HL-60 (cell line): ENCODE results near the gene SLC6A18.

Experiments
- DNase-seq, 2 experiments: peaks; one replicate each; pipeline ENCODE4 v3.0.0-alpha.2; 2010 to 2020; ENCODE audit warnings: low read depth in 1 of 2, low spot score in 1 of 2
- H3K27ac ChIP-seq: fragments of 250-450 bp; sonication (Bioruptor Pico); replicated peaks from 2 replicates; pipeline ENCODE4 v1.5.1; 2020; ENCODE audit warnings: mild to moderate bottlenecking, moderate library complexity
- H3K27me3 ChIP-seq: fragments of 250-450 bp; sonication (Bioruptor Pico); 2 replicates; pipeline ENCODE4 v1.5.1; 2021; ENCODE audit warnings: mild to moderate bottlenecking, moderate library complexity; ENCODE audit not compliant: insufficient read depth, poor library complexity, severe bottlenecking
- H3K4me3 ChIP-seq: replicated peaks from 2 replicates; pipeline ENCODE4 v1.5.1; 2011; ENCODE audit warnings: mild to moderate bottlenecking, control low read depth, low read length; ENCODE audit not compliant: insufficient read depth
- GABPA ChIP-seq: IDR thresholded peaks from 2 replicates; pipeline ENCODE4 v1.6.1; 2012; ENCODE audit warnings: low read depth
- POLR2AphosphoS5 ChIP-seq: IDR thresholded peaks from 2 replicates; pipeline ENCODE4 v1.6.1; 2012; ENCODE audit warnings: low read depth
- SPI1 ChIP-seq: IDR thresholded peaks from 2 replicates; pipeline ENCODE4 v1.6.1; 2012; ENCODE audit warnings: low read depth, mild to moderate bottlenecking, borderline replicate concordance
- TF ChIP-seq, protein P1 (sequence below): IDR thresholded peaks from 2 replicates; pipeline ENCODE4 v1.6.1; 2012; ENCODE audit warnings: low read depth; ENCODE audit not compliant: insufficient replicate concordance
- TF ChIP-seq, protein P2 (sequence below): IDR thresholded peaks from one replicate; pipeline ENCODE4 v1.5.1; 2011; ENCODE audit warnings: low read length, control low read depth, inconsistent platforms; ENCODE audit not compliant: insufficient read depth

The SLC6A18 gene

DNA sequence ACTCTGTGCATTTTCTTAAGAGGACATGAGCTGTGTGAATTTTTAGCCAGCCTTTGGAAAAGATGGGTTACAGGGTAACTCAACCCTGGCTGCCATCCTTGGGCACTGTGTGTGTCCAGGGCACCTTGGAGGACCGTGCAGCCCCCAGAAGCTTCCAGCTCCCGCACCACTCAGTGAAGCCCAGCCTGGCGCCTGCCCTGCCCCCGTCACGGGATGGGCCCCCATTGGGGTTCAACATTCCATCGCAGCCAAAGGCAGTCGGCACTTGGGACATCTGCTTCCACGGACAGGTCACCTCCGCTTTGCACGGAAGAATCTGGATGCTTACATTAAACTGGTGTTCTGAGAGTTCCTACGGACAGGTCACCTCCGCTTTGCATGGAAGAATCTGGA lies 1.9 kb upstream of the SLC6A18 start:
- Histone ChIP-seq H3K27me3 (no peaks in the 10 kb centered on the region), H3K4me3 (no peak overlapping the region), H3K27ac (no peak overlapping the region)
- TF ChIP-seq POLR2AphosphoS5 (no peak), GABPA (no peak), SPI1 (no peak)
- TF ChIP-seq, protein P1, sequence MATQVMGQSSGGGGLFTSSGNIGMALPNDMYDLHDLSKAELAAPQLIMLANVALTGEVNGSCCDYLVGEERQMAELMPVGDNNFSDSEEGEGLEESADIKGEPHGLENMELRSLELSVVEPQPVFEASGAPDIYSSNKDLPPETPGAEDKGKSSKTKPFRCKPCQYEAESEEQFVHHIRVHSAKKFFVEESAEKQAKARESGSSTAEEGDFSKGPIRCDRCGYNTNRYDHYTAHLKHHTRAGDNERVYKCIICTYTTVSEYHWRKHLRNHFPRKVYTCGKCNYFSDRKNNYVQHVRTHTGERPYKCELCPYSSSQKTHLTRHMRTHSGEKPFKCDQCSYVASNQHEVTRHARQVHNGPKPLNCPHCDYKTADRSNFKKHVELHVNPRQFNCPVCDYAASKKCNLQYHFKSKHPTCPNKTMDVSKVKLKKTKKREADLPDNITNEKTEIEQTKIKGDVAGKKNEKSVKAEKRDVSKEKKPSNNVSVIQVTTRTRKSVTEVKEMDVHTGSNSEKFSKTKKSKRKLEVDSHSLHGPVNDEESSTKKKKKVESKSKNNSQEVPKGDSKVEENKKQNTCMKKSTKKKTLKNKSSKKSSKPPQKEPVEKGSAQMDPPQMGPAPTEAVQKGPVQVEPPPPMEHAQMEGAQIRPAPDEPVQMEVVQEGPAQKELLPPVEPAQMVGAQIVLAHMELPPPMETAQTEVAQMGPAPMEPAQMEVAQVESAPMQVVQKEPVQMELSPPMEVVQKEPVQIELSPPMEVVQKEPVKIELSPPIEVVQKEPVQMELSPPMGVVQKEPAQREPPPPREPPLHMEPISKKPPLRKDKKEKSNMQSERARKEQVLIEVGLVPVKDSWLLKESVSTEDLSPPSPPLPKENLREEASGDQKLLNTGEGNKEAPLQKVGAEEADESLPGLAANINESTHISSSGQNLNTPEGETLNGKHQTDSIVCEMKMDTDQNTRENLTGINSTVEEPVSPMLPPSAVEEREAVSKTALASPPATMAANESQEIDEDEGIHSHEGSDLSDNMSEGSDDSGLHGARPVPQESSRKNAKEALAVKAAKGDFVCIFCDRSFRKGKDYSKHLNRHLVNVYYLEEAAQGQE: no peak
- TF ChIP-seq, protein P2, sequence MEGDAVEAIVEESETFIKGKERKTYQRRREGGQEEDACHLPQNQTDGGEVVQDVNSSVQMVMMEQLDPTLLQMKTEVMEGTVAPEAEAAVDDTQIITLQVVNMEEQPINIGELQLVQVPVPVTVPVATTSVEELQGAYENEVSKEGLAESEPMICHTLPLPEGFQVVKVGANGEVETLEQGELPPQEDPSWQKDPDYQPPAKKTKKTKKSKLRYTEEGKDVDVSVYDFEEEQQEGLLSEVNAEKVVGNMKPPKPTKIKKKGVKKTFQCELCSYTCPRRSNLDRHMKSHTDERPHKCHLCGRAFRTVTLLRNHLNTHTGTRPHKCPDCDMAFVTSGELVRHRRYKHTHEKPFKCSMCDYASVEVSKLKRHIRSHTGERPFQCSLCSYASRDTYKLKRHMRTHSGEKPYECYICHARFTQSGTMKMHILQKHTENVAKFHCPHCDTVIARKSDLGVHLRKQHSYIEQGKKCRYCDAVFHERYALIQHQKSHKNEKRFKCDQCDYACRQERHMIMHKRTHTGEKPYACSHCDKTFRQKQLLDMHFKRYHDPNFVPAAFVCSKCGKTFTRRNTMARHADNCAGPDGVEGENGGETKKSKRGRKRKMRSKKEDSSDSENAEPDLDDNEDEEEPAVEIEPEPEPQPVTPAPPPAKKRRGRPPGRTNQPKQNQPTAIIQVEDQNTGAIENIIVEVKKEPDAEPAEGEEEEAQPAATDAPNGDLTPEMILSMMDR: no peak
- no peak for DNase-seq

GRCh38 chr5:1224631-1225030 lies 550 bp upstream of the SLC6A18 start:
- no peak for DNase-seq
- Histone ChIP-seq H3K27me3 (no peaks in the 10 kb centered on the region), H3K4me3 (no peak overlapping the region), H3K27ac (no peak overlapping the region)
- no peak for TF ChIP-seq POLR2AphosphoS5
- TF ChIP-seq, protein P2: no peak
- TF ChIP-seq, protein P1: no peak
- no peak for TF ChIP-seq GABPA

GRCh38 chr5:1226231-1226630 lies 1.1 kb downstream of the SLC6A18 start:
- Histone ChIP-seq H3K27me3 (no peaks in the 10 kb centered on the region), H3K4me3 (no peak overlapping the region), H3K27ac (no peak overlapping the region)
- no peak for DNase-seq
- TF ChIP-seq, protein P1: no peak
- no peak for TF ChIP-seq SPI1
- no peak for TF ChIP-seq GABPA
- TF ChIP-seq, protein P2: no peak
